Colonic mucosa (tissue), 4 donors: Measurements from ENCODE around the gene C2orf76. TPM values are rescaled to one million over a fixed set of nuclear protein-coding genes. Genes with fewer than 3 reads are reported as not detected.

Experiments
- DNase-seq: peaks from one replicate; pipeline ENCODE4 v3.0.0-alpha.2; 2020
- H3K27ac ChIP-seq: fragments of 200-600 bp; one replicate; pipeline ENCODE4 v1.8.0; 2021
- H3K27me3 ChIP-seq: fragments of 200-600 bp; one replicate; pipeline ENCODE4 v1.8.0; 2021
- H3K36me3 ChIP-seq: fragments of 200-600 bp; one replicate; pipeline ENCODE4 v1.8.0; 2021
- H3K4me1 ChIP-seq: fragments of 200-600 bp; one replicate; pipeline ENCODE4 v1.8.0; 2021; ENCODE audit warnings: mild to moderate bottlenecking
- H3K4me3 ChIP-seq: fragments of 200-600 bp; one replicate; pipeline ENCODE4 v1.8.0; 2021
- H3K9ac ChIP-seq, 2 donors: one replicate each; pipeline ENCODE4 v1.7.0; 2013; ENCODE audit warnings: control low read depth in 2 of 2, low read depth in 2 of 2, low read length in 2 of 2
- H3K9me3 ChIP-seq: fragments of 200-600 bp; one replicate; pipeline ENCODE4 v1.8.0; 2021
- CTCF ChIP-seq: fragments of 200-600 bp; IDR thresholded peaks from one replicate; pipeline ENCODE4 v1.8.0; 2022; ENCODE audit warnings: antibody characterized with exemption, mild to moderate bottlenecking
- intact Hi-C: fragments of 100-400 bp; cut with DNase I; formaldehyde crosslinking; loops from one replicate; pipeline ENCODE4 v1.14.1; 2022
- total RNA-seq, 2 donors: library from RNA; stranded (reverse); fragmentation: NEBNext Ultra II Directional in 1 of 2; extraction: Animal tissue kit (Norgen Biotek cat#: 25700) in 1 of 2; gene quantifications; one replicate each; pipeline ENCODE4 v1.2.1, GENCODE V29; 2021
- donor health status: healthy.
- donor health status: DM: no; HTN: no; CAD: no.
- donor health status: DM: no; HTN: no; CAD: no.

The C2orf76 gene
- total RNA-seq, 2 donors from 2014 or later = 4.7 to 6.6 TPM

GRCh38 chr2:119315241-119315925, 51.3 kb downstream of the C2orf76 start:
- no peak for TF ChIP-seq CTCF
- peak overlapping the region; percentile 28 for H3K27ac ChIP-seq

GRCh38 chr2:119311831-119312230, 54.8 kb downstream of the C2orf76 start:
- Histone ChIP-seq H3K9ac (no peak overlapping the region), H3K4me1 (no peaks in the 10 kb centered on the region), H3K27me3 (no peaks in the 10 kb centered on the region), H3K9me3 (no peaks in the 10 kb centered on the region), H3K36me3 (no peaks in the 10 kb centered on the region), H3K27ac (no peak overlapping the region), H3K4me3 (no peak overlapping the region)
- DNase-seq = no peak
- intact Hi-C loops = loop anchor here (10.0 kb wide), 1 partner anchor 53 kb away; the partner anchor contains the start of genes C2orf76 and DBI
- TF ChIP-seq CTCF = no peak

More at GRCh38 chr2:119315241-119315925, 51.3 kb downstream of the C2orf76 start:
- no peak for DNase-seq
- intact Hi-C loops = loop anchor here (10.0 kb wide), 1 partner anchor 49 kb away; the partner anchor contains the start of genes C2orf76 and DBI
- Histone ChIP-seq H3K9me3 (no peaks in the 10 kb centered on the region), H3K9ac (no peak overlapping the region), H3K4me3 (no peak overlapping the region), H3K36me3 (no peaks in the 10 kb centered on the region), H3K27me3 (no peaks in the 10 kb centered on the region), H3K4me1 (no peaks in the 10 kb centered on the region)

GRCh38 chr2:119311371-119311770, 55.3 kb downstream of the C2orf76 start:
- H3K27ac ChIP-seq = no peak overlapping the region
- no peak overlapping the region for H3K4me3 ChIP-seq
- H3K27me3 ChIP-seq = no peaks in the 10 kb centered on the region
- no peaks in the 10 kb centered on the region for H3K9me3 ChIP-seq
- TF ChIP-seq CTCF = no peak
- no peaks in the 10 kb centered on the region for H3K36me3 ChIP-seq
- DNase-seq = no peak
- H3K4me1 ChIP-seq = no peaks in the 10 kb centered on the region
- intact Hi-C loops = loop anchor here (10.0 kb wide), 1 partner anchor 53 kb away; the partner anchor contains the start of genes C2orf76 and DBI
- H3K9ac ChIP-seq = no peak overlapping the region

- Histone ChIP-seq H3K4me1 (no peaks in the 10 kb centered on the region), H3K4me3 (no peak overlapping the region), H3K36me3 (no peaks in the 10 kb centered on the region), H3K9ac (no peak overlapping the region), H3K27me3 (no peaks in the 10 kb centered on the region), H3K27ac (no peak overlapping the region), H3K9me3 (no peaks in the 10 kb centered on the region)
- DNase-seq = no peak
- TF ChIP-seq CTCF = no peak
- intact Hi-C loops = no loop called here
These were observed 57.8 kb downstream of the C2orf76 start for GRCh38 chr2:119308793-119309330.

- Histone ChIP-seq H3K36me3 (no peaks in the 10 kb centered on the region), H3K4me3 (no peak overlapping the region), H3K27me3 (no peaks in the 10 kb centered on the region), H3K9me3 (no peaks in the 10 kb centered on the region), H3K27ac (no peak overlapping the region), H3K4me1 (no peaks in the 10 kb centered on the region), H3K9ac (no peak overlapping the region)
- no peak for DNase-seq
- intact Hi-C loops = no loop called here
- TF ChIP-seq CTCF = no peak
These were observed 59.1 kb downstream of the C2orf76 start for GRCh38 chr2:119307419-119308140.
